Adrenal gland (tissue), 5 donors: ENCODE results near the gene A1BG.

Experiments used
- CTCF ChIP-seq, 6 experiments: fragments of 450-650 bp in 4 of 6; fragments of 200-600 bp in 2 of 6; sonication (generic) in 1 of 6; IDR thresholded peaks; 1 replicate in 5 of 6; 2 replicates in 1 of 6; pipeline versions ENCODE4 v1.5.1 to v1.8.0; 2016 to 2021; ENCODE audit warnings: antibody characterized with exemption in 6 of 6, mild to moderate bottlenecking in 2 of 6, moderate library complexity in 1 of 6
- POLR2A ChIP-seq, 2 donors: fragments of 450-650 bp; IDR thresholded peaks; one replicate each; pipeline ENCODE4 v1.6.1; 2017; ENCODE audit warnings: antibody characterized with exemption in 2 of 2, mild to moderate bottlenecking in 2 of 2, moderate library complexity in 1 of 2
- donor health status: DM: no; HTN: no; CAD: no.

DNA sequence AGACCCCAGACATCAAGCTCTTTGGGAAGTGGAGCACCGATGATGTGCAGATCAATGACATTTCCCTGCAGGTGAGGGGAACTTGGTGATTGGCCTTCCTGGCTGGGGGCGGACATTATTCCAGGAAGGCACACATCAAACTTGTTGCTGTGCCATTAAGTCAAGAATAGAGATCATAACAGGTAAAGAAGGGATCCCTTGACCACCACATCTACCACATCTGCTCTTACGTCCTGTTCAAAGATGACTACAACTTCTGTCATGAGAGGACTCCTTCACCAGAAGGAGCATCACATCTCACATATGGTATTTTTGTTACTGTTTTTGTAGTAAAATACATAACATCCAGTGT is 34.9 kb upstream of the A1BG start:
- TF ChIP-seq CTCF (IDR thresholded peaks at IDR 0.05) = no peak
- TF ChIP-seq POLR2A (IDR thresholded peaks at IDR 0.05) = no peak
